ENCODE data around the gene WFDC5.

Gene WFDC5

DNA sequence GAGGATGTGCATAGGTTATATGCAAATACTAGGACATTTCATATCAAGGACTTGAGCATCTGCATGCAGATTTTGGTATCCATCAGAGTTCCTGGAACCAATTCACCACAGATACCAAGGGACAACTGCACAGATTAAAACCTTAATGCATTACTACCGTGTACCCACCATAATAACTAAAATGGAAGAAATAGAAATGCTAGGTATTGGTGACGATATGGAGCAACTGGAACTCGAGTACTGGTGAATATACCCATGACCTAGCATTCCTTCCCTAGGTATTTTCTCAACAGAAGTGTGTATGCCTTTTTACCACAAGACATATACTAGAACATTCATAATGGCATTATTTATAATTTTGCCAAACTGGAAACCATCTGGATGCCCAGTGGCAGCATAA lies 32.5 kb downstream of the WFDC5 start:
- POLR2A ChIA-PET: no interaction called here
- peaks cover under 1 to 42% of the 10 kb centered on the region in 2 experiments; a peak in 2 of 3 replicates for H3K36me3 ChIP-seq (ENCODE audit: control insufficient read depth in 2 of 2, insufficient read depth in 1 of 2, low read length in 2 of 2)

GRCh38 chr20:45080867-45081624 lies 33.9 kb downstream of the WFDC5 start:
- Histone ChIP-seq H3K36me3 (ENCODE audit: control insufficient read depth in 2 of 2, insufficient read depth in 1 of 2, low read length in 2 of 2) (peaks cover 4 to 43% of the 10 kb centered on the region in 2 experiments; a peak in 2 of 3 replicates), H3K4me1 (ENCODE audit: control insufficient read depth, insufficient read depth, low read length) (no peaks in the 10 kb centered on the region), H3K4me3 (ENCODE audit: low read depth, low read length) (no peak overlapping the region), H3K27ac (ENCODE audit: extremely low read depth, low read depth, low read length) (no peak overlapping the region), H3K9me3 (ENCODE audit: control insufficient read depth, insufficient read depth, low read depth, low read length) (no peaks in the 10 kb centered on the region)
- no peak for TF ChIP-seq ZNF449 (tag by site-specific recombination; IDR thresholded peaks at IDR 0.05)
- no peak for TF ChIP-seq ZNF660 (tag by site-specific recombination; IDR thresholded peaks at IDR 0.05)
- TF ChIP-seq ZNF658 (tag by site-specific recombination; IDR thresholded peaks at IDR 0.05): no peak
- CTCF ChIA-PET: no interaction called here
- POLR2A ChIA-PET: no interaction called here

More for the DNA sequence above, 32.5 kb downstream of the WFDC5 start:
- no peak overlapping the region for H3K4me3 ChIP-seq (ENCODE audit: low read depth, low read length)
- H3K9me3 ChIP-seq (ENCODE audit: control insufficient read depth, insufficient read depth, low read depth, low read length): no peaks in the 10 kb centered on the region
- CTCF ChIA-PET: interaction anchor here (0.6 to 2.0 kb wide), 5 partner anchors 11 to 237 kb away, joined by 3 to 12 read pairs (median 5); no protein-coding TSS in a partner anchor
- no peaks in the 10 kb centered on the region for H3K4me1 ChIP-seq (ENCODE audit: control insufficient read depth, insufficient read depth, low read length)
- TF ChIP-seq ZNF184 (tag by site-specific recombination; IDR thresholded peaks at IDR 0.05): peak; percentile 95
- TF ChIP-seq ZNF133 (tag by site-specific recombination; IDR thresholded peaks at IDR 0.05): no peak
- H3K27ac ChIP-seq (ENCODE audit: extremely low read depth, low read depth, low read length): no peak overlapping the region

DNA sequence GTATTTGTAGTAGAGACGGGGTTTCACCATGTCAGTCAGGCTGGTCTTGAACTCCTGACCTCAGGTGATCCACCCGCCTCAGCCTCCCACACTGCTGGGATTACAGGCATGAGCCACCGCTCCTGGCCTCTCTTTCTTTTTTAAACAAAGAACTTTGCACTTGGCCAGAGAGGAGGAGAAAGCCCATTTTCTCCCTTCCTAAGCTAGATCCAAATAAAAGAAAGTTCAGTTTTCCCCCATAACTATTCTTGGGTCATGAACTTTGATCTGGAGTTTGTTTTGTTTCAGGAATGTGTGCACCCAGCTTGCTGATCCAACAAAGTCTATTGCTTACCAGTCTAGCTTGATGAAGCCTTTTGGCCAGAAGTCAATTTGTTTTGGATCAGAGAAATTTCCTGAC lies 37.4 kb downstream of the WFDC5 start:
- POLR2A ChIA-PET: interaction anchor here (0.7 kb wide), 1 partner anchor 464 kb away, joined by 3 read pairs; no protein-coding TSS in a partner anchor
- TF ChIP-seq ZNF214 (tag by site-specific recombination; IDR thresholded peaks at IDR 0.05; ENCODE audit: borderline replicate concordance): no peak
- H3K36me3 ChIP-seq (ENCODE audit: control insufficient read depth in 2 of 2, insufficient read depth in 1 of 2, low read length in 2 of 2): peaks cover 4 to 52% of the 10 kb centered on the region in 2 experiments; a peak in 2 of 3 replicates
- no peak overlapping the region for H3K27ac ChIP-seq (ENCODE audit: extremely low read depth, low read depth, low read length)
- no peak overlapping the region for H3K4me3 ChIP-seq (ENCODE audit: low read depth, low read length)
- no peaks in the 10 kb centered on the region for H3K9me3 ChIP-seq (ENCODE audit: control insufficient read depth, insufficient read depth, low read depth, low read length)
- H3K4me1 ChIP-seq (ENCODE audit: control insufficient read depth, insufficient read depth, low read length): no peaks in the 10 kb centered on the region
- CTCF ChIA-PET: interaction anchor here (0.5 to 2.4 kb wide), 5 partner anchors 34 to 172 kb away, joined by 3 to 9 read pairs (median 4); no protein-coding TSS in a partner anchor

GRCh38 chr20:45073221-45073620 lies 41.8 kb downstream of the WFDC5 start:
- H3K36me3 ChIP-seq (ENCODE audit: control insufficient read depth in 2 of 2, insufficient read depth in 1 of 2, low read length in 2 of 2): peaks cover 4 to 21% of the 10 kb centered on the region in 2 experiments; a peak in 2 of 3 replicates
- POLR2A ChIA-PET: no interaction called here
- CTCF ChIA-PET: no interaction called here

More at GRCh38 chr20:45073221-45073620, 41.8 kb downstream of the WFDC5 start:
- H3K9me3 ChIP-seq (ENCODE audit: control insufficient read depth, insufficient read depth, low read depth, low read length): no peaks in the 10 kb centered on the region
- no peak overlapping the region for H3K27ac ChIP-seq (ENCODE audit: extremely low read depth, low read depth, low read length)
- no peak for TF ChIP-seq HIC1 (tag by site-specific recombination; IDR thresholded peaks at IDR 0.05)
- no peak for TF ChIP-seq ZNF140 (tag by site-specific recombination; IDR thresholded peaks at IDR 0.05)
- no peak for TF ChIP-seq ZNF280D (tag by site-specific recombination; IDR thresholded peaks at IDR 0.05)
- TF ChIP-seq ZNF701 (tag by site-specific recombination; IDR thresholded peaks at IDR 0.05): no peak
- no peak for TF ChIP-seq ZNF791 (tag by site-specific recombination; IDR thresholded peaks at IDR 0.05)
- no peak for TF ChIP-seq ZNF555 (tag by site-specific recombination; conservative IDR thresholded peaks at IDR 0.05)
- TF ChIP-seq ZNF510 (tag by site-specific recombination; IDR thresholded peaks at IDR 0.05; ENCODE audit: insufficient replicate concordance): no peak
- TF ChIP-seq ZNF169 (tag by site-specific recombination; IDR thresholded peaks at IDR 0.05): no peak
- TF ChIP-seq ZBTB20 (tag by site-specific recombination; IDR thresholded peaks at IDR 0.05): no peak
- TF ChIP-seq ZNF354C (tag by site-specific recombination; IDR thresholded peaks at IDR 0.05; ENCODE audit: borderline replicate concordance, low read depth): no peak
- TF ChIP-seq FEZF1 (tag by site-specific recombination; IDR thresholded peaks at IDR 0.05): no peak
- TF ChIP-seq ZBTB17 (tag by site-specific recombination; IDR thresholded peaks at IDR 0.05): no peak
- TF ChIP-seq ZNF423 (tag by site-specific recombination; IDR thresholded peaks at IDR 0.05): no peak
- TF ChIP-seq TCF7L2 (IDR thresholded peaks at IDR 0.05; ENCODE audit: borderline replicate concordance, low read depth, low read length): no peak
- H3K4me3 ChIP-seq (ENCODE audit: low read depth, low read length): no peak overlapping the region
- no peaks in the 10 kb centered on the region for H3K4me1 ChIP-seq (ENCODE audit: control insufficient read depth, insufficient read depth, low read length)
